NAMALWA (cell line): Measurements from ENCODE around the gene CD7.
"Not testable (repeated sequence)": the region's sequence is repeated elsewhere in the genome, so short reads cannot be mapped to it uniquely, and the experiment has no call there.

ENCODE experiments used
- DNase-seq: peaks from one replicate; pipeline ENCODE4 v3.0.0-alpha.2; 2015; ENCODE audit warnings: low spot score

The CD7 gene

DNA sequence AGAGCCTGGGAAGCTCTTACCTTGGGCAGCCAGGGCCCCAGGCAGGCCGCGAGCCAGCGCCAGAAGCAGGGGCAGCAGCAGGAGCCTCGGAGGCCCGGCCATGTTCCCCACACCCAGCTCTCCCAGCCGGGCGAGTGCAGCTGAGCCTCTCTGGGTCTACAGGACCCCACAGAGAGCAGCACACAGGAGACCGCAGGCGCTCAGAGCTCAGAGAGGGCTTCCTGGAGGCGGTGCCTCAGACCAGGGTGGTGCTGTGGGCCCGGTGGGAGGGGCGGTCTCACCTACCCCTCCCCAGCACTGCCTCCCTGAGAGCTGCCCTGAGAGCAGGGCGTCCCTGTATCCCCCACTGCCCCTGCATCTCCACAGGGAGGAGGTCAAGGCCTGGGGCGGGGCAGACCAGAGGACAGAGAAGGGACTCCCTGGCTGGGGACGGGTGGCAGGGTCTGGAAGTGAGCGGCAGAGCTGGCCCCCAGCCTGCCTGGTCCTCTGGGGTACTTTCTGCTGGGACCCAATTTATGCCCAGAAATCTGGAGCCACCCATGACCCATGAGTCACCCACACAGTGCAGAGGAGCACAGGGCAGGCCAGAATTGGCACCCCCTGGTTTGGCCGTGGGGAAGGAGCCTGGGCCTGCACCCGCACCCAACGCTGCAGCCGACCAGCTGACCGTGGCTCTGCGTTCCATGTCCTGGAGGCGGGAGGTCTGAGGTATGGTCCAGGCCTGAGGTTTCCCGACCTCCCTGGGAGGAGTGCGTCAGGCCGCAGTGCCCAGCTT lies at the start of gene CD7:
Gene CD7, minus strand, starts transcription at position 215 of the 775 bp plus-strand sequence. Its CDS starts 113 bp downstream, at position 102.
- DNase-seq: no peak

DNA sequence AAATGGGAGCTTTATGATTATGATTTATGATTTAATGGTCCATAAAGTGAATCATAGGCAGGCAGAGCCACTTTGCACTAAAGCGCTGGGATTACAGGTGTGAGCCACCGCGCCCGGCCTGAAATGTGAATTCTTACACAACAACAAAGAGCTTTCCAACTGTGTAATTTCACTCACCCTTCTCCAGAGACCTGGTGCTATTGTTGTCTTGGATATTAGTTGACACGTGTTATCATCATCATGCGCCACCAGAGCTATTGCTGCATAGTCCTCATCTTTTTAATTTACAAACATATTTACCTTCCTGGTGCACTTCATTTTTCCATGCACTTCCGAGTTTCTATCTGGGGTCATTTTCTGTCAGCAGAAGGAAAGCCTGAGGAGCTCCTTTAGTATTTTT lies 49.3 kb upstream of the CD7 start:
- no peak for DNase-seq

DNA sequence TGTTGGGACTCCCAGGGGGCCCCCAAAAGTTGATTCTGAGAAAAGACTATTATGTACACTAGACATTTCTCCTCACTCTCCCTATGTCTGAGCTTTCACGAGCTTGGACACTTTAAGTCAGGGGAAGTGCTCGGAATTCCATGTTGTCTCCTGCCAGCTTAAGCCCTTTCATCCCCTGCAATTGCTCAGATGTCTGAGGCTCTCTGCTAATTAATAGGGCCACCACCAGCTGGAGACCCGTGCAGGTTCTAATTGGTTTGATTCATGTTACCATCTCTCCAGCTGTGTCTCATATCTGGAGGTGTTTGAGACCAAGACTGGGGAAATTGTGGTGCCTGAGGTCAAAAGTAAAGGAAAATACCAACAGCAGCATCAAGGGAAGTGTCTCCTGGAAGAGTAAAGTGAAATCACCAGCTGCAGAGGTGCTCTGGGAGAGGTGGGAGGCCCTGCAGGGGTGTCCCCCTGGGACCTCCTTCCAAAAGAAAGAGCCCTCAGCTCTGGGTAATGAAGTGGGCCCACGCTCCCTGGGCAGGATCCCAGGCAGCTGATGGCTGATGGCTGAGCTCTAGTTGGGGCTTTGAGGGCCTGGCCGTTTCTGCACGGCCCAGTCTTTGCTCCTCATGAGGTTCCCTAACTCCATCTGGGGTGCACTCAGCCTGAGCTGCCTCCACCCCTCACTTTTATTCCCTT lies 48.3 kb upstream of the CD7 start:
- DNase-seq: no peak

DNA sequence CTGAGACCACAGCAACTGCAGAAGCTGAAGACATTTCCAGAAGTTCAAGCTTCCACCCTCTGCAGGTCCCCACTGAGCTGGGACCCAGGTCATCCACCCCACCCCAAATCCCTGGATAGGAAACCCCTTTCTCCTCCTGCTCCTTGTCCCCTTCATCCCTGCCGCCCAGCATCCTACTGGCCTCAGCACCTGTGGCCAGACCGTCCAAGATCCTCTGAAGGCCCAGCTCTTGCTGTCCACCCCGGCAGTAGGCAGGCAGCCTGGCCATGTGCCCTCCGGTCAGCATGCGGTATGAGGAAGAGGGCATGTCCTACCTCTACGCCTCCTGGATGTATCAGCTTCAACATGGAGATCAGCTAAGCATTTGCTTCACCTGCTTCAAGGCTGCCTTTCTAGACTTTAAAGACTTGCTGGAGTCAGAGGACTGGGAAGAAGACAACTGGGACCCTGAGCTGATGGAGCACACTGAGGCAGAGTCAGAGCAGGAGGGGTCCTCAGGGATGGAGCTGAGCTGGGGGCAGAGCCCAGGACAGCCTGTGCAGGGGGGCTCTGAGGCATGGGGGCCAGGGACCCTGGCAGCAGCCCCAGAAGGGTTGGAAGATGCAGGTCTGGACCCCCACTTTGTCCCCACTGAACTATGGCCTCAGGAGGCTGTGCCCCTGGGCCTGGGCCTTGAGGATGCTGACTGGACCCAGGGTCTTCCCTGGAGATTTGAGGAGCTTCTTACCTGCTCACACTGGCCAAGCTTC lies 44.7 kb upstream of the CD7 start:
- DNase-seq: no peak

DNA sequence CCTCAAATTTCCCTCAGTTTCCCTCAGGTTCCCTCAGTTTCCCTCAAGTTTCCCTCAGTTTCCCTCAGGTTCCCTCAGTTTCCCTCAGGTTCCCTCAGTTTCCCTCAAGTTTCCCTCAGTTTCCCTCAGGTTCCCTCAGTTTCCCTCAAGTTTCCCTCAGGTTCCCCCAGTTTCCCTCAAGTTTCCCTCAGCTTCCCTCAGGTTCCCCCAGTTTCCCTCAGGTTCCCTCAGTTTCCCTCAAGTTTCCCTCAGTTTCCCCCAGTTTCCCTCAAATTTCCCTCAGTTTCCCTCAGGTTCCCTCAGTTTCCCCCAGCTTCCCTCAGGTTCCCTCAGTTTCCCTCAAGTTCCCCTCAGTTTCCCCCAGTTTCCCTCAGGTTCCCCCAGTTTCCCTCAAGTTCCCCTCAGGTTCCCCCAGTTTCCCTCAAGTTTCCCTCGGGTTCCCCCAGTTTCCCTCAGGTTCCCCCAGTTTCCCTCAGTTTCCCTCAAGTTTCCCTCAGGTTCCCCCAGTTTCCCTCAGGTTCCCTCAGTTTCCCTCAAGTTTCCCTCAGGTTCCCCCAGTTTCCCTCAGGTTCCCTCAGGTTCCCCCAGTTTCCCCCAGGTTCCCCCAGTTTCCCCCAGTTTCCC lies 42.2 kb upstream of the CD7 start:
- DNase-seq: not testable (repeated sequence)

DNA sequence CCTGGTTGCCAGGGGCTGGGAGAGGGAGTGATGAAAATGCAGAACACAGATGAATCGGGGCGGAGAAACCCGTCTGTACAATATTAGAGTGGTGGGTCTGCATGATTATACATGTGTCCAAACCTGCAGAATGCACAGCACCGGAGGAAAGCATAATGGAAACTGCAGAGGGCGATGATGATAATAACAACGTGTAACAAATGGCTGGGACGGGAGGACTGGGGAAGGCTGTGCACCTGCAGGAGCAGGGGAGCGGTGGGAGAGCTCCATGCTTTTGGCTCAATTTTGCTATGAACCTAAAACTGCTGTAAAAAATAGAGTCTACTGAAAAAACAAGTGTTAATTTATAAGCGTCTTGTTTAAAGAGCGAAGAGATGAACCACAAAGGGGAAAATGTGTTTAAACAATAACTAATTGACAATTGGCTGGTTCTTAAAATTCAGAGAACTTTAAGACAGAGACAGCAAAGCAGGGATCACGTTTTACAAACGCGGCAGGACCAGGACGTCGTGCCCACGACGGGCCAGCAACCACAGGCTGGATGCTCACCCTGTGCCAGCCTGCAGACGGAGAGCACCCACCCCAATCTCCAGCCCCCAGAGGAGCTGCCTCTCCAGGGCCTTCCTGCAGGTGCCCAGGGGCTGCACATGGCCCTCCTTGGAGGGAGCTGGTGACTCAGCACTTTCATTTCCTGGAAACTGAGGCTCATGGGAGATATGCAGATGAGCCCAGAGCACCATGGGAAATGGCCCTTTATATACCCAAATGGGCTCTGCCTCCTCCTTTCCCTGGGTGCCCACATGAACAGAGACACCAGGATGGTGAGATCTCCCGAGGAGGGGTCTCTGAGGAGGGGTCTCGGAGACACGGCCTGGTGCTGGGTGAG lies 41.3 kb upstream of the CD7 start, which contains the start of gene TEX19:
Gene TEX19, plus strand, starts transcription at position 783 of the 886 bp plus-strand sequence. CDS start 2,904 bp downstream, outside the sequence.
- peak; percentile 90 for DNase-seq

DNA sequence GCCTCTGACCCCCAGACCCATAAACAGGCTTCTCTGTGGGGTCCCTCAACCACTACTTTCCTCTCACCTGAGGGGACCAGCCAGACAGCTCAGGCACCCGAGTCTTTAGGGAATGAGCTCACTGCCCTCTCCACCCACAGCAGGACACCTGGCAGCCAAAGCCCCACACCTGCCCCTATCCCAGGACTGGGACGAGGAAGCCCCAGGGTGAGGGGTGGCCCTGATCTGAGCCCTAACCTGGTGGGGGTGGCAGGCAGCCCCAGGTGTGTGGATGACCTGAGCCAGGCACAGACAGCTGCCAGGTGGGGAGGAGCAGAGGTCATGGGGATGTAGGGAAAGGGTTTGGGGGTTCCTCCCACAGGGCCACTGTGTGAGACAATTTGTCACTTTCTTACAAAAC lies 40.0 kb upstream of the CD7 start:
- no peak for DNase-seq

DNA sequence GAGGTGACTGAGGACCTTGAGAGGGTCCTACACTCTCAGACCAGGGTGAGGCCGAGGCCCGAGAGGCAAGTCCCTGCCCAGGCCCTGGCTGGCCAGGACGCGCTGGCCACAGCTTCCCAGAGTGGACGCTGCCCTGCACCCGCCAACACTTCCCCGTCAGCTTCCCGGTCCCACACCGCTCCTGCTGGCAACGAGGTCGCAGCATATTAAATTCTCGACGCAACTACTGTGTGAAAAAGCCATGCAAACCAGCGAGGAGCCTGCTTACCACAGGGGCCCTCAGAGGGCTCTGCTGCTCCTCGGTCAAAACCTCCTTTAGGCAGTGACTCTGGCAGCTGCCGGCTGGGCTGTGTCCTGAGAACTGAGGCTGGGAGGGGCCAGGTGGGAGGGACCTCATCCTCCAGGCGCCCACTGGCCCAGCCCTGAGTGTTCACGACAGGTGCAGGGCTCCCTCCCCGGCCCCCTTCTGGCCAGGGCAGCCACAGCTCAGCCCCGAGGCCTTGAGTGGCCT lies 39.5 kb upstream of the CD7 start:
- peak; percentile 81 for DNase-seq

DNA sequence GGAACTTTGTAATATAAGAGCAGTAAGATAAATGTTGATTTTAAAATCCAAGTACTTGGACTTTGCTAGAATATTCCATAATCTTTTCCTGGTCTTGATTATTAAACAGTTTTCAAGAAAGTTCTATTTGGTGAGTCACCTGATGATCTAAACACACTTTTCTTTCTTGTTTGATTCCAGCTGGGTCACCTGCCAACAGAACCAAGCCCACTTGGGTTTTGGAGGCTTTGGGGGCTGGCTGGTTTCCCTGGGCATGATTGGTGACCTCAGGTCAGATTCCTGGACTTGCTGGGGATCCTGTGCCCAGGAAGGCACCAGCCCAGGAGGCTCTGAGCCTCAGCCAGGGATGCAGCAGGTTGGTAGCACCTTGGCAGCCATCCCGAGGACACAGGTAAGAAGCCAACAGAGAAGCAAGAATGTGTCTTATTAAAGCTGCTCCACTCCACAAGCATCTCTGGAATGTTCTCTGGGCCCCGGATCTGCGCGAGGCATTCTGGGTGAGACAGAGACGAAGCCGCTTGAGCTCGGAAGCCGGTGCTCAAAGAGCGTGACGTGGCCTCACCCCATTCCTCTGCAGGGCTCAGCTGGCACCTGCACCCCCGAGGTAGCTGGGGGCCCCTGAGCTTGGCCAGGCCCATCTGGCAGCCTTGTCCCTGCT lies 38.5 kb upstream of the CD7 start:
- peak; percentile 57 for DNase-seq

DNA sequence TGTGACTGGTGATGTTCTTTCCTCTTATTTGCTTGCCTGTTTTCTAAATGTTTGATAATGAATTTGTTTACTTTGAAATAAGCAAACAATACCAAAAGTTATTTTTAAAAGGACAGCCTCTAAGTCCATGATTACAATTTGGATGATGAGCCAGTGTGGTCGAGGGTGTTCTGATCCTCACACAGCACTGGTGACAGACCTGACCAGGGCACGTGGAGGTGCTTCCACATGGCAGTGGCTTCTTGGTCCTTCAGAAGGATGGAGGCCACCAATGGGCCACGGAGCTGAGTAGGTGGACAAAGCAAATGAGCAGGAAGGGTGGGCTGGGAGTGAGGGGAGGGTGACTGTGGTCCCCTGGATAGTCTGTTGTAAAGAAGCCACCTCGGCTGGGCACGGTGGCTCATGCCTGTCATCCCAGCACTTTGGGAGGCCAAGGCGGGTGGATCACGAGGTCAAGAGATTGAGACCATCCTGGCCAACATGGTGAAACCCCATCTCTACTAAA lies 37.4 kb upstream of the CD7 start:
- no peak for DNase-seq

DNA sequence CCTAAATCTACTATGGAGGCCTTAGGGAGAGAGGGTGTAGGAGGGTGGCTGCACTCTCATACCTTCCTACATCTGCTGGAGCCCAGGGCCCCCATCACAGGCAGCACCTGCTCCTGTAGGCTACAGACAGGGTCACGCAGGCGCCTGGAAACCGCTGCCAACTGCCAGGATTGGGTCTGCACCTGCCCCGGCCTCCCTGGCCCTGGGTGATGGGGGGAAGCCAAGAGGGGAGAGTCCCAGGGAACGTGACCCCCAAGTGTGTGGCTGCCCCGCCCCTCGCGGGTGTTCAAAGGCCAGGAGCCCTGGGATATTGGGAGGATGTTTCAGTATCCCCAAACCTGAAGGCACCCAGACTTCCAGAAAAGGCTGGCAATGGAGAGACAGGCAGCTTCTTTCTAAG lies 36.1 kb upstream of the CD7 start:
- DNase-seq: peak; percentile 66

DNA sequence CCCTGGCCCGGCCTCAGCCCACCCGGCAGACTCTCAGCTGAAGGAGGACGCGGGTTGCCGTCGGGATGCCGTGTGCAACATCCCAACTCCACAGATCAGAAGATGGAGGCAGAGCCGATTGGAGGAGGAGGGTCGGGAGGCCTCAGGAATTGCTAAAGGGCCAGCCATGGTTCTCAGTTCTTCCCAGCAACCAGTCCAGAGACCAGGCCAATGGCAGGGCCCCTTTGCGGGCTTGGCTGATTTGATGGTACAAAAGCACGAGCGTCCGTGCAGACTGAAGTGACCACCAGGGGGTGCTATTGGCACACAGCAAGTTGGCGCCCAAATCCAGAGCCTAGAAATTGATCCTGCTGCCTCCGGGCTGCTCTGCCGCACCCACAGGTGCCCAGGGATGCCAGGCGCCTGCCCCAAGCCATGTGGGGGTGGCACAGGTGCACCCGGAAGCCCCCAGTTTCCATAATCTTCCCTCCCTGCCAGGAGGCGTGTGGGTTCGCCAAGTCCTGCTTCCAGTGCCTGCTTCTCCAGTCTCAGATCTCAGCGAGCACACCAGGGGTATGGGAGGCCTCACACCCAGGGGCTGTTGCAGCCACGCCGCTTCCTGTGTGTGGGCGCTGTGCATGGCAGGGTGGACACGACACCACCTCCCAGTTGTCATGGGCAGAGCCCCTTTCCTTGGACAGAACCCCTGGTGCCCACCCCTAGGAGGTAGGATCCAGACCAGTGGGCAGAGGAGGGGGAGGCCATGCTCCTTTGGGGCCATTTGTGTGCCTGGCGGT lies 34.5 kb upstream of the CD7 start:
- DNase-seq: peak; percentile 95

DNA sequence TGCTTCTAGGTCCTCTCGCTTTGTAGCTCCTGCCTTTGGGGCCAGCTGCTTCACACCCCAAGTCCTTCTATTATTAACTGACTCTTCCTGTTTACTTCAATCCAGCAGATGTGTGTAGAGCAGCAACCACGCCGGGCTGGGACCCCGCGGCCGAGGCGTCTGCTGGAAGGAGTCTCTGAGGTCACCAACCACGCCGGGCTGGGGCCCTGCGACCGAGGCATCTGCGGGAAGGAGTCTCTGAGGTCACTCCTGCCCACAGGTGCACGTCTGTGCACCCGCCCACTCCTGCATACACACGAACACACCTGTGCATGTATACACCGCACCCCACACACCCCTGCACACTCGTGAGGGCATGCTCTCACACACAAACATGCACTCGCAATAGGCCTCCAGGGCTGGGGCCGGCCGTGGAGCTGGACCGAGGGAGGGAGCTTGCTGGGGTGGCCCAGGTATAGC lies 33.9 kb upstream of the CD7 start:
- peak; percentile 98 for DNase-seq

DNA sequence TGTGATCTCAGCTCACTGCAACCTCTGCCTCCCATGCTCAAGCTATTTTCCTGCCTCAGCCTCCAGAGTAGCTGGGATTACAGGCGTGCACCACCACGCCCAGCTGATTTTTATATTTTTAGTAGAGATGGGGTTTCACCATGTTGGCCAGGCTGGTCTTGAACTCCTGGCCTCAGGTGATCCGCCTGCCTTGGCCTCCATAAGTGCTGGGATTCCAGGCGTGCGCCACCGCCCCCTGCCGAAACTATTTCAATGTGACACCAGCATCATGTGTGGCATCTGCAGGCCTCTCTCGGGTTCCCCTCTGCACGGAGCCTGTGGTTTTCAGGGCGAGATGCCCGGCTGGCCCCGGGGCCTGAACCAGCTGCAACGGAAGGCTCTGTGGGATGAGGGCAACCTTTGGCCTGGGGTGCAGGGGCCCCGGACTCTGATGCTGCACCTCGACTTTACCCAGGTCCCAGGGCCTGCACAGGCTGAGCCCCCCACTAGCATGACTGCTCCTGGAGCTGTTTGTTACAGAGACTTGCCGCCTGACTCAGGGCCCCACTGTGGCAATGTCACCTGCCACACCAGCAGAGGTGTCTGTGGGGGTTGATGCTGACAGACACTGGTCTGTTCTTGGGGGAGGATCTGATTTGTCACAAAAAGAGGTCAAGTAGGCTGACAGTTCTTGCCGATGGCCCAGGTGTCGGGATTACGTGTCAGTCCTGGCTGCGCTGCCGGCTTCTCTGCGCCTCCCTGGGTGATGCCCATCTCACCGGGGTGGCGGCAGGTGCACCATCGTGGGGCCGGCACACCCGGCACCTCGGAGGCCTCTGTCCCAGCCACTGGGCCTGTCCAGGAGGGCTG lies 33.0 kb upstream of the CD7 start:
- DNase-seq: peak; percentile 94

DNA sequence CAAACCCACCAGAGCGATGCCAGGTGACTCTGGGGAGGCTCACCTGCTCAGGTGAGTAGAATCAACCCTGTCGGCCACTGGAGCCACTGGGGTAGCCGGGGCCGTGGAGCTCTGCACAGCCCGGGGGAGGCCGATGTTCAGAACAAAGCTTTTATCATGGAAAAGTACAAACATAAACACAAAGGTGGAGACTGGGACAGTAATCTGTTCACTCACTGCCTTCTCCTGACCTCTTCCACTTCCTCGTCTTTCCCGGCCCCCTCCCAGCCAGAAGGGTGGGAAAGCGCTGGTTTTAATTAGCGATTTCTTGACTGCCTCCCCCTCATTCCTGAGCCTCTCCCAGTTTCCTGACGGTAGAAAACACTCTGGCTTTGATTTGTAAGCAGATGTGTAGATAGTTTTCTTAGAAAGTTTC lies 31.9 kb upstream of the CD7 start:
- DNase-seq: no peak

DNA sequence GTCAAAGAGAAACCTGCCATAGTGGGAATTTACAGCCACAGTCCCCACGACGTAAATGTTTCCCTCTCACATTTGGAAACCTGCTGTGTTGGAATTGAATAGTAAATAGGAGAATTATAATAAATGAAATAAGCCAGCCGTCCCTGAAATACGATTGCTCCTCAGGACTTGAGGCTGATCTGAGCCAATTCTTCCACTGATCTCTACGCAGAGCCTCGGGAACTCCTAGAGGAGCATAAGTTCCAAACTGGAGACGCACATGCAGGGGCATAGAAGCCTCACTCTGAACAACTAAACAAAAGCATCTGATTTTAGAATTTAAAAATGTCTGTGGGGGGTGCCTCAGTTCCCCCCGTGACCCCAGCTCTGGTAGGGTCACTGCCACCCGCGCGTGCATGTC lies 31.5 kb upstream of the CD7 start:
- no peak for DNase-seq

DNA sequence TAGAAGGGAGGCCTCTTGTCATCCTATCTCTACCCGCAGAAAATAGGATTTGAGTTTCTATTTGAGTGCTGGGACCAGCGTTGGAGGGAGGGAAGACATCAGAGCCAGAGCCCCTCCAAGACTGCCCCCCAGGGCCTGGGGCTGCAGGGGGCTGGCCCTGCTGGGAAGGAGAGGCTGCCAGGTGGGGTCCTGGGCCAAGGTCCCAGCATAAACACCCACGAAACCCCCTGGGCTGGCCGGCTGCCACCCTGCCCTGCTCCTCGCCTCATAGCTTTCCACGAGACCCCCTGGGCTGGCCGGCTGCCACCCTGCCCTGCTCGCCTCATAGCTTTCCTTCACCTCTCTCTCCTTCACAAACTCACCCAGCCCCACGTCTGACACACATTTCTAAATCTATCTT lies 31.0 kb upstream of the CD7 start:
- DNase-seq: no peak

DNA sequence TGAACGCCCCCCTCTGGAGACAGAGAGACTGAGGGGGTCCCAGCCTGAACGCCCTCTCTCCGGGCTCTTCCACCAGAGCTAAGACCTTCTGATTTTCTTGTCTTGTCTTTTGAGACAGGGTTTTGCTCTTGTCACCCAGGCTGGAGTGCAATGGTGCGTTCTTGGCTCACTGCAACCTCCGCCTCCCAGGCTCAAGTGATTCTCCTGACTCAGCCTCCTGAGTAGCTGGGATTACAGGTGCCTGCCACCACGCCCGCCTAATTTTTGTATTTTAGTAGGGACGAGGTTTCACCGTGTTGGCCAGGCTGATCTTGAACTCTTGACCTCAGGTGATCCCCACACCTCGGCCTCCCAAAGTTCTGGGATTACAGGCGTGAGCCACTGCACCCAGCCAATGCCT lies 30.6 kb upstream of the CD7 start:
- DNase-seq: not testable (repeated sequence)
